HepG2 (cell line): ENCODE measurements around the gene CIT. TPM values are rescaled to one million over a fixed set of nuclear protein-coding genes. Genes with fewer than 3 reads are reported as not detected.
A peak's percentile ranks its signal among the peaks of the same experiment; 100 is the strongest.
"Not testable (repeated sequence)": the region's sequence is repeated elsewhere in the genome, so short reads cannot be mapped to it uniquely, and the experiment has no call there.

Source experiments
- ATAC-seq: fragments of 200-7000 bp; cut with Tn5 transposase; 3 replicates; pipeline ENCODE4 v1.9.1; 2020; ENCODE audit warnings: mild to moderate bottlenecking, moderate library complexity
- BruUV-seq: library from RNA; stranded (reverse); fragments of 400-500 nt; replicated peaks from 2 replicates; lab custom pipeline; 2021; lab: Mats Ljungman, UMichigan
- CTCF ChIA-PET: fragments of 300-600 bp; formaldehyde crosslinking; extraction: SDS; loops from one replicate; lab custom pipeline; 2021; ENCODE audit warnings: low total read pairs, inconsistent platforms, low intra/inter-chr PET ratio; lab: Yijun Ruan, JAX
- POLR2A ChIA-PET: fragments of 350-600 bp; sonication (Branson Sonifier 250); formaldehyde crosslinking; loops from one replicate; lab custom pipeline; 2020; ENCODE audit warnings: antibody characterized with exemption, inconsistent platforms; lab: Yijun Ruan, JAX
- DNase-seq: peaks from one replicate; pipeline ENCODE4 v3.0.0-alpha.2; 2015; ENCODE audit warnings: low spot score
- FAIRE-seq: peaks from 3 replicates; lab custom pipeline; 2011; peaks lifted over from hg19 to GRCh38; lab: Jason Lieb, UNC
- H2AFZ ChIP-seq: one replicate; pipeline ENCODE4 v1.6.1; 2011; ENCODE audit warnings: low read length, inconsistent platforms
- H3K27ac ChIP-seq: fragments of 300-600 bp; 3 replicates; pipeline ENCODE4 v1.8.0; 2011; ENCODE audit warnings: mixed run types, mild to moderate bottlenecking, mixed read lengths, low read length, inconsistent platforms; ENCODE audit not compliant: insufficient read depth; ENCODE audit errors: extremely low read length
- H3K27me3 ChIP-seq, 2 experiments: fragments of 200-600 bp in 1 of 2; 2 replicates in 1 of 2; 3 replicates in 1 of 2; pipeline versions ENCODE4 v1.6.0 to v1.8.0; 2011; ENCODE audit warnings: low read length in 2 of 2, mild to moderate bottlenecking in 2 of 2, moderate library complexity in 2 of 2, inconsistent platforms in 1 of 2; ENCODE audit not compliant: insufficient read depth in 2 of 2, control insufficient read depth in 1 of 2
- H3K36me3 ChIP-seq, 2 experiments: fragments of 200-600 bp in 1 of 2; replicated peaks in 1 of 2; 2 replicates in 1 of 2; 3 replicates in 1 of 2; pipeline versions ENCODE4 v1.5.1 to v1.8.0; 2011; ENCODE audit warnings: low read length in 2 of 2, inconsistent platforms in 1 of 2; ENCODE audit not compliant: insufficient read depth in 2 of 2, control insufficient read depth in 1 of 2
- H3K4me1 ChIP-seq: 2 replicates; pipeline ENCODE4 v1.5.1; 2012; ENCODE audit warnings: low read length, inconsistent platforms; ENCODE audit not compliant: insufficient read depth
- H3K4me2 ChIP-seq: 2 replicates; pipeline ENCODE4 v1.6.0; 2011; ENCODE audit warnings: low read depth, low read length, inconsistent platforms
- H3K4me3 ChIP-seq, 3 experiments: fragments of 200-600 bp in 1 of 3; sonication (generic), shearing (Covaris generic) in 1 of 3; replicated peaks in 1 of 3; 2 replicates each; pipeline ENCODE4 v1.5.1; 2011 to 2016; ENCODE audit warnings: low read length in 3 of 3, inconsistent platforms in 2 of 3, low read depth in 2 of 3, mild to moderate bottlenecking in 2 of 3, control low read depth in 1 of 3, mixed read lengths in 1 of 3; ENCODE audit not compliant: insufficient read depth in 1 of 3
- H3K79me2 ChIP-seq: one replicate; pipeline ENCODE4 v1.6.1; 2011; ENCODE audit warnings: low read length, inconsistent platforms; ENCODE audit not compliant: insufficient read depth
- H3K9ac ChIP-seq: 2 replicates; pipeline ENCODE4 v1.6.0; 2011; ENCODE audit warnings: mild to moderate bottlenecking, low read depth, low read length, inconsistent platforms; ENCODE audit not compliant: insufficient read depth
- H3K9me3 ChIP-seq: 2 replicates; pipeline ENCODE4 v1.5.1; 2012; ENCODE audit warnings: mild to moderate bottlenecking, low read length
- H4K20me1 ChIP-seq: 2 replicates; pipeline ENCODE4 v1.6.0; 2011; ENCODE audit warnings: inconsistent platforms, mild to moderate bottlenecking, low read length, moderate library complexity; ENCODE audit not compliant: insufficient read depth
- CTCF ChIP-seq: sonication (generic); formaldehyde crosslinking; IDR thresholded peaks from 2 replicates; pipeline ENCODE4 v1.5.0; 2020; ENCODE audit warnings: mild to moderate bottlenecking, missing genetic modification reagents, moderate library complexity
- STAG1 ChIP-seq: sonication (generic); formaldehyde crosslinking; IDR thresholded peaks from 2 replicates; pipeline ENCODE4 v1.4.0; 2020; ENCODE audit warnings: missing genetic modification reagents
- WGBS: methylation state at CpG from one replicate; pipeline ENCODE4 v1.1.6; 2017; ENCODE audit warnings: low lambda C conversion rate; 5-methylcytosine and 5-hydroxymethylcytosine counted together
- in situ Hi-C: cut with HindIII; loops from 2 replicates; pipeline ENCODE4 v1.10.0; 2017; ENCODE audit warnings: low pct_unique_long_range_greater_than_20kb; ENCODE audit not compliant: extremely low pct_ligation_motif_present
- intact Hi-C: fragments of 100-400 bp; cut with micrococcal nuclease; formaldehyde crosslinking; loops from one replicate; pipeline ENCODE4 v1.10.0; 2022; ENCODE audit not compliant: unreplicated experiment
- polyA plus RNA-seq, 8 experiments: library from polyadenylated mRNA; depleted of rRNA in 3 of 8; stranded (reverse) in 7 of 8; unstranded in 1 of 8; fragments of >200 nt; fragmentation: Illumina TruSeq in 4 of 8; extraction: Trizol in 4 of 8; gene quantifications; 2 replicates each; pipeline versions ENCODE4 v1.2.1 to v1.2.3, GENCODE V29; 2011 to 2016; ENCODE audit warnings: low read depth in 4 of 8, missing spikeins in 1 of 8, mixed read lengths in 1 of 8; ENCODE audit not compliant: insufficient read depth in 1 of 8
- total RNA-seq, 5 experiments: library from RNA; depleted of rRNA; stranded (reverse); fragments of >200 nt; fragmentation: Illumina TruSeq; extraction: Trizol; gene quantifications; 2 replicates each; pipeline ENCODE4 v1.2.3, GENCODE V29; 2016; ENCODE audit warnings: low read depth in 1 of 5

Gene CIT
- total and polyA plus RNA-seq, 2 of the 13 experiments (the other 11 are each of a cell fraction or from before 2014, with no cell fraction given), result 7.7 to 11.7 TPM

- 64% methylated on average over 6 of the region's 6 CpGs for WGBS
- TF ChIP-seq CTCF (CRISPR knock-in tag), result peak; percentile 55
- TF ChIP-seq STAG1, result peak; percentile 61
- intact Hi-C loops, result not testable (repeated sequence)
These were observed 219.0 kb downstream of the CIT start for GRCh38 chr12:119658166-119658565.

GRCh38 chr12:119657001-119657400 is 220.1 kb downstream of the CIT start:
- FAIRE-seq, H3K4me3 ChIP-seq, BruUV-seq, H4K20me1 ChIP-seq, H3K27ac ChIP-seq, H2AFZ ChIP-seq, DNase-seq, in situ Hi-C loops, H3K4me2 ChIP-seq, ATAC-seq, H3K9ac ChIP-seq, POLR2A ChIA-PET, H3K4me1 ChIP-seq, H3K36me3 ChIP-seq, H3K9me3 ChIP-seq, H3K27me3 ChIP-seq, intact Hi-C loops, H3K79me2 ChIP-seq: not testable (repeated sequence)
- CTCF ChIA-PET, result interaction anchor here (2.8 kb wide), 1 partner anchor 123 kb away, joined by 10 read pairs; no protein-coding TSS in a partner anchor
- WGBS, result 6% methylated on average over 2 of the region's 2 CpGs

More at GRCh38 chr12:119658166-119658565, 219.0 kb downstream of the CIT start:
- H2AFZ ChIP-seq, POLR2A ChIA-PET, H3K27ac ChIP-seq, H3K4me1 ChIP-seq, ATAC-seq, H3K79me2 ChIP-seq, FAIRE-seq, H3K9ac ChIP-seq, H3K36me3 ChIP-seq, H3K9me3 ChIP-seq, H3K4me3 ChIP-seq, H3K4me2 ChIP-seq, in situ Hi-C loops, H3K27me3 ChIP-seq, H4K20me1 ChIP-seq, BruUV-seq, DNase-seq: not testable (repeated sequence)
- CTCF ChIA-PET, result interaction anchor here (2.8 kb wide), 1 partner anchor 122 kb away, joined by 10 read pairs; no protein-coding TSS in a partner anchor
